Adrenal gland (tissue), 12 donors: Measurements from ENCODE around the gene COL15A1. TPM values are rescaled to one million over a fixed set of nuclear protein-coding genes. Genes with fewer than 3 reads are reported as not detected.

Source experiments
- DNase-seq, 7 donors: peaks; one replicate each; pipeline ENCODE4 v3.0.0-alpha.2; 2019 to 2020
- H3K27ac ChIP-seq, 5 donors: fragments of 200-600 bp; sonication (generic) in 4 of 5; 1 replicate in 3 of 5; 2 replicates in 2 of 5; pipeline versions ENCODE4 v1.5.1 to v1.8.0; 2016 to 2020; ENCODE audit warnings: mild to moderate bottlenecking in 1 of 5
- H3K27me3 ChIP-seq: fragments of 200-600 bp; 2 replicates; pipeline ENCODE4 v1.8.0; 2021
- H3K36me3 ChIP-seq, 2 donors: fragments of 200-600 bp; replicated peaks in 1 of 2; 1 replicate in 1 of 2; 2 replicates in 1 of 2; pipeline versions ENCODE4 v1.5.1 to v1.8.0; 2018 to 2022
- H3K4me1 ChIP-seq, 2 donors: fragments of 200-600 bp; replicated peaks in 1 of 2; 1 replicate in 1 of 2; 2 replicates in 1 of 2; pipeline versions ENCODE4 v1.5.1 to v1.8.0; 2018 to 2021
- H3K4me3 ChIP-seq, 4 donors: fragments of 200-600 bp; sonication (generic) in 3 of 4; one replicate each; pipeline ENCODE4 v1.5.1; 2016 to 2018
- H3K9me3 ChIP-seq, 3 donors: fragments of 200-600 bp; sonication (generic) in 1 of 3; replicated peaks in 1 of 3; 1 replicate in 2 of 3; 2 replicates in 1 of 3; pipeline versions ENCODE4 v1.5.1 to v1.8.0; 2016 to 2021
- CTCF ChIP-seq, 6 experiments: fragments of 450-650 bp in 4 of 6; fragments of 200-600 bp in 2 of 6; sonication (generic) in 1 of 6; IDR thresholded peaks; 1 replicate in 5 of 6; 2 replicates in 1 of 6; pipeline versions ENCODE4 v1.5.1 to v1.8.0; 2016 to 2021; ENCODE audit warnings: antibody characterized with exemption in 6 of 6, mild to moderate bottlenecking in 2 of 6, moderate library complexity in 1 of 6
- POLR2A ChIP-seq, 2 donors: fragments of 450-650 bp; IDR thresholded peaks; one replicate each; pipeline ENCODE4 v1.6.1; 2017; ENCODE audit warnings: antibody characterized with exemption in 2 of 2, mild to moderate bottlenecking in 2 of 2, moderate library complexity in 1 of 2
- WGBS, 4 donors: extraction: QIAGEN DNeasy Blood & Tissue Kit in 2 of 4; methylation state at CpG; one replicate each; pipeline versions ENCODE4 v1.1.5 to v1.1.7; 2013 to 2017; 5-methylcytosine and 5-hydroxymethylcytosine counted together
- intact Hi-C, 2 donors: fragments of 100-400 bp; cut with DNase I; formaldehyde crosslinking; loops; one replicate each; pipeline versions ENCODE4 v1.14.1 to v1.15.0; 2022 to 2023
- polyA plus RNA-seq, 3 donors: library from polyadenylated mRNA; stranded (reverse); fragments of 200-250 nt in 2 of 3; fragments of 350-450 nt in 1 of 3; fragmentation: Illumina TruSeq in 1 of 3; extraction: RNeasy Lipid Tissue Mini Kit (QIAGEN cat#74804) in 1 of 3; gene quantifications; one replicate each; pipeline ENCODE4 v1.2.3, GENCODE V29; 2013 to 2014
- total RNA-seq, 9 donors: library from RNA; depleted of rRNA in 4 of 9; stranded (reverse); fragments of >200 nt in 4 of 9; fragments of 120-200 nt in 1 of 9; fragmentation: NEBNext Ultra II Directional in 1 of 9; extraction: Animal tissue kit (Norgen Biotek cat#: 25700) in 1 of 9; gene quantifications; one replicate each; pipeline versions ENCODE4 v1.1.0 to v1.2.4, GENCODE V29; 2013 to 2023
- donor health status: healthy with polysubstance abuse.
- donor health status: Bipolar disorder and iron deficiency.
- donor health status: DM: yes; HTN: yes; CAD: no.
- donor health status: DM: no; HTN: no; CAD: no.
- donor health status: DM: no; HTN: no; CAD: no.
- donor health status: DM: yes; HTN: yes; CAD: no.

Gene COL15A1
- total and polyA plus RNA-seq, 12 donors, result 34.8 to 320 (median 101) TPM

- 83 to 88% (median 84%) methylated on average over 12 of the region's 12 CpGs for WGBS, 4 donors
- H3K9me3 ChIP-seq, result no peaks in the 10 kb centered on the region
- H3K4me1 ChIP-seq, result peaks cover 6 to 48% of the 10 kb centered on the region in 2 donors
- peaks cover 0 to 10% of the 10 kb centered on the region in 2 donors for H3K36me3 ChIP-seq
- peak in 2 of 7 donors; percentile 7 to 46 for DNase-seq
- no peak overlapping the region for H3K27ac ChIP-seq
- intact Hi-C loops, result loop anchor here in 1 of 2 donors (5.0 kb wide), 1 partner anchor 132 kb away; no protein-coding TSS in a partner anchor
- H3K27me3 ChIP-seq, result no peaks in the 10 kb centered on the region
- TF ChIP-seq POLR2A (IDR thresholded peaks at IDR 0.05), result no peak
- no peak for TF ChIP-seq CTCF (IDR thresholded peaks at IDR 0.05)
- no peak overlapping the region for H3K4me3 ChIP-seq
These were observed 50.7 kb downstream of the COL15A1 start for GRCh38 chr9:98994172-98995058.

- peaks cover 0 to 10% of the 10 kb centered on the region in 2 donors for H3K36me3 ChIP-seq
- TF ChIP-seq POLR2A (IDR thresholded peaks at IDR 0.05) (no peak), CTCF (IDR thresholded peaks at IDR 0.05) (no peak)
- H3K27ac ChIP-seq, result no peak overlapping the region
- no peak overlapping the region for H3K4me3 ChIP-seq
- intact Hi-C loops, result loop anchor here in 1 of 2 donors (5.0 kb wide), 1 partner anchor 133 kb away; no protein-coding TSS in a partner anchor
- H3K27me3 ChIP-seq, result no peaks in the 10 kb centered on the region
- peaks cover 6 to 42% of the 10 kb centered on the region in 2 donors for H3K4me1 ChIP-seq
- DNase-seq, result peak; percentile 63 to 78 (median 74)
- H3K9me3 ChIP-seq, result no peaks in the 10 kb centered on the region
- WGBS, 4 donors, result 58 to 69% (median 62%) methylated on average over 3 of the region's 3 CpGs
These were observed 51.5 kb downstream of the COL15A1 start for GRCh38 chr9:98995059-98995671.

GRCh38 chr9:98995971-98996504 lies 52.3 kb downstream of the COL15A1 start:
- Histone ChIP-seq H3K27me3 (no peaks in the 10 kb centered on the region), H3K4me1 (peaks cover 6 to 38% of the 10 kb centered on the region in 2 donors), H3K9me3 (no peaks in the 10 kb centered on the region), H3K27ac (no peak overlapping the region), H3K36me3 (peaks cover 0 to 12% of the 10 kb centered on the region in 2 donors), H3K4me3 (no peak overlapping the region)
- intact Hi-C loops, result loop anchor here in 1 of 2 donors (5.0 kb wide), 1 partner anchor 134 kb away; no protein-coding TSS in a partner anchor
- TF ChIP-seq POLR2A (IDR thresholded peaks at IDR 0.05) (no peak), CTCF (IDR thresholded peaks at IDR 0.05) (no peak)
- DNase-seq, result peak in 1 of 7 donors; percentile 14
- WGBS, 4 donors, result 94 to 97% (median 96%) methylated on average over 7 of the region's 7 CpGs

GRCh38 chr9:98997604-98998003 lies 53.9 kb downstream of the COL15A1 start:
- H3K4me3 ChIP-seq, result no peak overlapping the region
- no peaks in the 10 kb centered on the region for H3K9me3 ChIP-seq
- H3K4me1 ChIP-seq, result peaks cover 6 to 38% of the 10 kb centered on the region in 2 donors
- peaks cover 0 to 19% of the 10 kb centered on the region in 2 donors for H3K36me3 ChIP-seq
- no peaks in the 10 kb centered on the region for H3K27me3 ChIP-seq
- TF ChIP-seq CTCF (IDR thresholded peaks at IDR 0.05) (no peak), POLR2A (IDR thresholded peaks at IDR 0.05) (no peak)
- DNase-seq, result peak in 1 of 7 donors; percentile 52
- intact Hi-C loops, result loop anchor here in 1 of 2 donors (5.0 kb wide), 1 partner anchor 135 kb away; no protein-coding TSS in a partner anchor
- 38 to 64% (median 57%) methylated on average over 4 of the region's 4 CpGs for WGBS, 4 donors
- peak overlapping the region in 2 of 5 donors; percentile 42 to 67 for H3K27ac ChIP-seq
